Measurements from ENCODE around the gene PCSK1.
"Not testable (repeated sequence)": the region's sequence is repeated elsewhere in the genome, so short reads cannot be mapped to it uniquely, and the experiment has no call there.

Gene PCSK1

GRCh38 chr5:96374653-96375052, 58.4 kb downstream of the PCSK1 start:
- no peak for FAIRE-seq

DNA sequence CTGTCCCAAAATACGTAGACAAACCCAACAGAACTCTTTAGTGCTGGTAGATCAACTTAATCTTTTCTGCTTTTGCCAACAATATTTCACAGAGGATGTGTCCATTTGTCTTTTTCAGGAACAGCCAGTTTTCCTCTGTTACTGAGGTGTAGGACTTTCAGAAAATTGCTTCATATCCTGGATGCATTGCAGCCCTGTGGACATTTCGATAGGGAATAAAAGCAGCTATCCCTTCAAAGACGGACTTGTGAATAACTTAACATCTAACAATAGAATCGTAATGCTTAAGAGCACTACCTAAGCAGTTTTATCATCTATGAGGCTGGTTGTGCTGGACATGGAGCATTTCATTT, 59.7 kb downstream of the PCSK1 start:
- no peak for DNase-seq (ENCODE audit: insufficient read length, low spot score)
- FAIRE-seq = no peak

More at GRCh38 chr5:96374653-96375052, 58.4 kb downstream of the PCSK1 start:
- no peak for DNase-seq (ENCODE audit: insufficient read length, low spot score)

GRCh38 chr5:96372726-96373380, 60.2 kb downstream of the PCSK1 start:
- DNase-seq (ENCODE audit: insufficient read length, low spot score) (no peak), FAIRE-seq (no peak)

DNA sequence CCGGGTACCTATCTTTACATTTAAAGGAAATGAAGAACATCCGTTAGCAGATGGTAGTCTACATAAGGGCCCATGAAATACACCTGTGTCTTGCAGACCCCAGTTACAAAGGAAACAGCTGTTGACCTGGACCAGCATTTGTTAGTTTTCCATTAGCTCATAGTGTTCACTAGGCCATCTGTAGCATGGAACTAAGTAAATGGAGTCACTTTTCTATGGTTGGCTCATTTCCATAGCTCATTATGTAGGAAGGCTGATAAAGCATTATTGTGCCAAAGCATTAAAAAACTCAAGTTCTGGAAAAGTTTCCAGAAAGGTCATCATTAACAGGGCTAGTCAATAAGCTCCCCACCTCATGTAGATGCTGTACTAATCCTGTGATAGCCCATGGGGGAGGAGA, 62.1 kb downstream of the PCSK1 start:
- FAIRE-seq = no peak
- DNase-seq (ENCODE audit: insufficient read length, low spot score) = no peak

DNA sequence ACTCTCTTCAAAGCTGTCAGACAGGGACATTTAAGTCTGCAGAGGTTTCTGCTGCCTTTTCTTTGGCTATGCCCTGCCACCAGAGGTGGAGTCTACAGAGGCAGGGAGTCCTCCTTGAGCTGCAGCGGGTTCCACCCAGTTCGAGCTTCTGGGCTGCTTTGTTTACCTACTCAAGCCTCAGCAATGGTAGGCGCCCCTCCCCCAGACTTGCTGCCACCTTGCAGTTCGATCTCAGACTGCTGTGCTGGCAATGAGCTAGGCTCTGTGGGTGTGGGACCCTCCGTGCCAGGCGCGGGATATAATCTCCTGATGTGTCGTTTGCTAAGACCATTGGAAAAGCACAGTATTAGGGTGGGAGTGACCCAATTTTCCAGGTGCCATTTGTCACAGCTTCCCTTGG, 65.7 kb downstream of the PCSK1 start:
- FAIRE-seq; DNase-seq (ENCODE audit: insufficient read length, low spot score): not testable (repeated sequence)

GRCh38 chr5:96354237-96354636, 78.8 kb downstream of the PCSK1 start:
- DNase-seq (ENCODE audit: insufficient read length, low spot score) (no peak), FAIRE-seq (no peak)

GRCh38 chr5:96353220-96353619, 79.8 kb downstream of the PCSK1 start:
- DNase-seq (ENCODE audit: insufficient read length, low spot score) = no peak

DNA sequence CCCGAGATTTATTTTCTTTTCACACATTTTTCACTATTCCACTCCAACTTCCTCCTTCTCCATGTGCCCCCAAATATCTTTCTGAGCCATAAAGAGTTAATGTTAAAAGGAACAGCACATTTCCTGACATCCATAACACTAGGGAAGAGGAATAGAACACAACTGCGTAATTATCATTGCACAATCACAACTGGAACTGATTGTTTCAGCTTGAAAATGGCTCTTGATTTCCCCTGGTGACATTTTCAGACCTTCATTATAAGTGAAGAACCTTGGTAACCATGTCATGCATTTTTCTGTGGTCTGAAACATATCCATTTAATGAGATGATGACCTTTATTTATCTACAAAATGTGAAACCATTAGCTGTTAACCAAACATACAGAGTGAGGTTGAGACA, 82.4 kb downstream of the PCSK1 start:
- FAIRE-seq (no peak), DNase-seq (ENCODE audit: insufficient read length, low spot score) (no peak)

More at GRCh38 chr5:96353220-96353619, 79.8 kb downstream of the PCSK1 start:
- no peak for FAIRE-seq

DNA sequence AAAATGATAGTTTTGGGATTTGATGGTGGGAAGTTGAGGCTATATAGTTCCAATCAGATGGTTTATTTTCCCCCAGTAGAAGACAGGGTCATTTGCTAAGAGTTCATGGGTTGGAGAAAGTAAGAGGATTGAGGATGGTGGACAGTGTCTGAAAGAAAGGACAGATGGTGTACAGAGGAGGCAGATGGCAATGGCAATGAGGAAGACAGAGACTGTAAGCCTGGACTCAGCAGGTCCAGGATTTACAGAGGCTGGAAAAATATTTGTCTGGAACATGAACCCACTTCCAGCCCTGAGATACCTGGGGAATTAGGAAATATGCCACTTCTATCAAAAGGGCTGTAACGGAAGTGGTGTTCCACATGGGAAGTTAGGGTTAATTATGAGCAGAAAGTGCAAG, 84.5 kb downstream of the PCSK1 start:
- FAIRE-seq (no peak), DNase-seq (ENCODE audit: insufficient read length, low spot score) (no peak)

- FAIRE-seq (no peak), DNase-seq (ENCODE audit: insufficient read length, low spot score) (no peak)
Measured at GRCh38 chr5:96347502-96348292, 85.4 kb downstream of the PCSK1 start.

GRCh38 chr5:96344678-96345577, 88.1 kb downstream of the PCSK1 start:
- DNase-seq (ENCODE audit: insufficient read length, low spot score) (no peak), FAIRE-seq (peak; percentile 83)

DNA sequence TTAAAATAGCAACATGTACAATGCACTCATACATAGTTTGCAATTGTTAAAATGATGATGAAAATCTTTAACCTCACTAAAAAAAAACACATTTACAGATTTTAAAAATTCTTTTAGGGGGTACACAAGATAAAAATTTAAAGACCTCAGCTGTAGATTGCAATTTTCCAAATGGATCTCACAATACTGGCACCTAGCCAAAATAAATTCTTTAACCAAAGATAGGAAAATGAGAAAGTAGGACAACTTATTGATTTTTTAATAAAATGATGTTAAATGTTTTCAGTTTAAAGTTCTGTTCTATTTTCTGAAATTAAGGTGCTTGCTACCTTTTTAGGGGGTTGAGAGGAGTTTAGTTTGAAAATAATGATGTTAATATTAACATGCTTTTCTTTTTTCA, 90.0 kb downstream of the PCSK1 start:
- FAIRE-seq = no peak

DNA sequence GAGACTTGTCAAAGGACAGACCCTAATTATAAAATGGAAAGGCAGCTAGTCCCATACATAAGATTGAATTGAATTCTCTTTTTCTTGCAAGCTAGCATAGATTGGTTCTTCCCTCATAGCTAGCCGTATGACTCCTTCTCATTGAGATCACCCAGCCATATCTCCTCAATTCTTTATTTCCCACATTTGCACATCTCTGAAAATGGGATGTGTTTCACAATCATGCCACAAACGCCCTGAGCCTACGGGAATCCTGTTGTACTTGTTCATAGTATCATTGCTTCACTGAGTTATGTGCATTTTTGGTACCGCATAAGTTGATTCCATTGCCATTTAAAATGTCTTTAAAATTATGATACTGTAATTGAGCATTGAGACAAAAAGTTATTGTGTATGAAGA, 90.5 kb downstream of the PCSK1 start:
- no peak for DNase-seq (ENCODE audit: insufficient read length, low spot score)
- FAIRE-seq = no peak

More for the DNA sequence above, 90.0 kb downstream of the PCSK1 start:
- no peak for DNase-seq (ENCODE audit: insufficient read length, low spot score)

Data from GM19239 (cell line).